ENCODE data around the gene GJA3. TPM values are rescaled to one million over a fixed set of nuclear protein-coding genes. Genes with fewer than 3 reads are reported as not detected.

GJA3 gene
- total RNA-seq, 4 donors from 2014 or later, result not detected

DNA sequence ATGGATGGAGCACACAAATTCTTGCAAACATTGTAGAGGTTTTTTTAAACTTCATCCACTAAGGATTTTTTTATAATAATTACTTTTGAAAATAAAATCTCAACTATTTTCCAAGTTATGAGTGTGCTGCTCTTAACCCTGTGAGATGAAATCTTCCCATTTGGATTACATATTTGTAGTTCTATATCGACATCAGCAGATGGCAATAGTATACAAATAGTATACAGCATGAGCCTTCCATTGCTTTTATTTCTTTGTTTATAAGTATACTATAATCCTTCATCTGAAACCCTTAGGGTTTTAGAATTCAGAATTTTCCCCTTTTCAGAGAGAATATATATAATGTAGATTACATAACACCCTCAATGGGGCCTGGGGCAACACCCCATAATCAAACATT lies 70.5 kb downstream of the GJA3 start:
- Histone ChIP-seq H3K27ac (no peak overlapping the region), H3K27me3 (no peaks in the 10 kb centered on the region), H3K36me3 (peaks cover 0 to 3% of the 10 kb centered on the region in 2 donors), H3K9me3 (no peaks in the 10 kb centered on the region), H3K4me1 (no peaks in the 10 kb centered on the region), H3K4me3 (no peak overlapping the region)
- intact Hi-C loops (cut with DNase I; ENCODE audit: low total_unique reads), result no loop called here
- ATAC-seq (no peak), DNase-seq (no peak)
- in situ Hi-C loops (cut with MboI; ENCODE audit: low sequenced_read_pairs in 4 of 4), result no loop called here
- TF ChIP-seq POLR2A (IDR thresholded peaks at IDR 0.05), result no peak
- TF ChIP-seq, protein P1, sequence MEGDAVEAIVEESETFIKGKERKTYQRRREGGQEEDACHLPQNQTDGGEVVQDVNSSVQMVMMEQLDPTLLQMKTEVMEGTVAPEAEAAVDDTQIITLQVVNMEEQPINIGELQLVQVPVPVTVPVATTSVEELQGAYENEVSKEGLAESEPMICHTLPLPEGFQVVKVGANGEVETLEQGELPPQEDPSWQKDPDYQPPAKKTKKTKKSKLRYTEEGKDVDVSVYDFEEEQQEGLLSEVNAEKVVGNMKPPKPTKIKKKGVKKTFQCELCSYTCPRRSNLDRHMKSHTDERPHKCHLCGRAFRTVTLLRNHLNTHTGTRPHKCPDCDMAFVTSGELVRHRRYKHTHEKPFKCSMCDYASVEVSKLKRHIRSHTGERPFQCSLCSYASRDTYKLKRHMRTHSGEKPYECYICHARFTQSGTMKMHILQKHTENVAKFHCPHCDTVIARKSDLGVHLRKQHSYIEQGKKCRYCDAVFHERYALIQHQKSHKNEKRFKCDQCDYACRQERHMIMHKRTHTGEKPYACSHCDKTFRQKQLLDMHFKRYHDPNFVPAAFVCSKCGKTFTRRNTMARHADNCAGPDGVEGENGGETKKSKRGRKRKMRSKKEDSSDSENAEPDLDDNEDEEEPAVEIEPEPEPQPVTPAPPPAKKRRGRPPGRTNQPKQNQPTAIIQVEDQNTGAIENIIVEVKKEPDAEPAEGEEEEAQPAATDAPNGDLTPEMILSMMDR (IDR thresholded peaks at IDR 0.05 in 4 of 5, conservative IDR thresholded peaks at IDR 0.05 in 1 of 5), result no peak

Other genes starting within 250 kb of the GJA3 start
- 10 to 100 TPM; 35.3 to 58.4 (median 47.1) TPM for gene ZMYM2, start 202.3 kb downstream of the GJA3 start, total RNA-seq
- under 1 TPM in 3 of 4 donors, not detected in 1; 0.35 to 0.72 (median 0.36) TPM for gene GJB2, start 31.9 kb upstream of the GJA3 start, total RNA-seq
- gene GJB6, start 71.3 kb upstream of the GJA3 start, total RNA-seq, result not detected